GM18508 (cell line): ENCODE measurements around the gene HPSE2.
"Not testable (repeated sequence)": the region's sequence is repeated elsewhere in the genome, so short reads cannot be mapped to it uniquely, and the experiment has no call there.

Experiments used
- ATAC-seq: cut with Tn5 transposase; IDR thresholded peaks from one replicate; pipeline ENCODE4 v1.9.1; 2021; ENCODE audit warnings: moderate number of reproducible peaks; ENCODE audit not compliant: insufficient read depth, unreplicated experiment

HPSE2 gene

GRCh38 chr10:98587156-98587837 lies 648.4 kb downstream of the HPSE2 start:
- no peak for ATAC-seq

- no peak for ATAC-seq
These were observed 649.6 kb downstream of the HPSE2 start for GRCh38 chr10:98586096-98586495.

GRCh38 chr10:98582363-98582762 lies 653.3 kb downstream of the HPSE2 start:
- no peak for ATAC-seq

GRCh38 chr10:98577578-98577977 lies 658.1 kb downstream of the HPSE2 start:
- ATAC-seq = no peak

- no peak for ATAC-seq
These were observed 658.5 kb downstream of the HPSE2 start for GRCh38 chr10:98577168-98577567.

GRCh38 chr10:98576096-98576495 lies 659.6 kb downstream of the HPSE2 start:
- no peak for ATAC-seq

- no peak for ATAC-seq
These were observed 663.1 kb downstream of the HPSE2 start for GRCh38 chr10:98572594-98572993.

GRCh38 chr10:98570834-98571233 lies 664.8 kb downstream of the HPSE2 start:
- no peak for ATAC-seq

- ATAC-seq = no peak
These were observed 665.8 kb downstream of the HPSE2 start for GRCh38 chr10:98569853-98570252.

- ATAC-seq = no peak
These were observed 667.1 kb downstream of the HPSE2 start for GRCh38 chr10:98568551-98568950.

- ATAC-seq = no peak
These were observed 668.1 kb downstream of the HPSE2 start for GRCh38 chr10:98567391-98568133.

- no peak for ATAC-seq
These were observed 671.8 kb downstream of the HPSE2 start for GRCh38 chr10:98563811-98564210.

GRCh38 chr10:98560565-98560964 lies 675.1 kb downstream of the HPSE2 start:
- no peak for ATAC-seq

GRCh38 chr10:98556061-98556460 lies 679.6 kb downstream of the HPSE2 start:
- no peak for ATAC-seq

GRCh38 chr10:98555021-98555619 lies 680.5 kb downstream of the HPSE2 start:
- ATAC-seq = no peak

GRCh38 chr10:98541561-98541960 lies 694.1 kb downstream of the HPSE2 start:
- not testable (repeated sequence) for ATAC-seq

GRCh38 chr10:98539578-98539977 lies 696.1 kb downstream of the HPSE2 start:
- no peak for ATAC-seq

GRCh38 chr10:98538472-98538871 lies 697.2 kb downstream of the HPSE2 start:
- ATAC-seq = no peak

GRCh38 chr10:98536551-98536950 lies 699.1 kb downstream of the HPSE2 start:
- no peak for ATAC-seq

GRCh38 chr10:98533746-98534445 lies 701.8 kb downstream of the HPSE2 start:
- ATAC-seq = no peak

- no peak for ATAC-seq
These were observed 702.4 kb downstream of the HPSE2 start for GRCh38 chr10:98533241-98533640.
